HG02981 (cell line): ENCODE measurements around the gene GON4L.
"Not testable (repeated sequence)": the region's sequence is repeated elsewhere in the genome, so short reads cannot be mapped to it uniquely, and the experiment has no call there.

ENCODE experiments used
- ATAC-seq: cut with Tn5 transposase; IDR thresholded peaks from one replicate; pipeline ENCODE4 v1.9.1; 2021; ENCODE audit warnings: mild to moderate bottlenecking, moderate library complexity; ENCODE audit not compliant: unreplicated experiment

Gene GON4L

DNA sequence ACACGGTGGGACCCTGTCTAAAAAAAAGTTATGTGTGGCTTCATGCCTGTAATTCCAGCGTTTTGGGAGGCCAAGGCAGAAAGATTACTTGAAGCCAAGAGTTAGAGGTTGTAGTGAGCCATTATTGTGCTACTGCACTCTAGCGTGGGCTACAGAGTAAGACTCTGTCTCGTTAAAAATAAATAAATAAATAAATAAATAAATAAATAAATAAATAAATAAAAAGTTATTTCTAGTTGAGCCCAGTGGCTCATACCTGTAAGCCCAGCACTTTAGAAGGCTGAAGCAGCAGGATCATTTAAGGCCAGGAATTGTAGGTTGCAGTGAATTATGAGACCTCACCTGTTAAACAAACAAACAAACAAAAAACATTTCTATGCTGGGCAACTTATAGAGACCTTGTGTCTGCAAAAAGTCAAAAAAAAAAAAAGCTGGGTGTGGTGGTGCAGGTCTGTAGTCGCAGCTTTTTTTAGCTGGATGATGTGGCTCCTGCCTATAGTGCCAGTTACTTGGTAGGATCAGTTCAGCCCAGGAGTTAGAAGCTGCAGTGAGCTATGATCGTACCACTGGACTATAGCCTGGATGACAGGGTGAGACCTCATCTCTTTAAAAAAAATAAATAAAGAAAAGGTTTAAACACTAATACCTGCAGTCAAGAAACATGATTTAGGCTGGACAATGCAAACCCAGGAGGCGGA, 25.6 kb downstream of the GON4L start:
- ATAC-seq, result no peak

DNA sequence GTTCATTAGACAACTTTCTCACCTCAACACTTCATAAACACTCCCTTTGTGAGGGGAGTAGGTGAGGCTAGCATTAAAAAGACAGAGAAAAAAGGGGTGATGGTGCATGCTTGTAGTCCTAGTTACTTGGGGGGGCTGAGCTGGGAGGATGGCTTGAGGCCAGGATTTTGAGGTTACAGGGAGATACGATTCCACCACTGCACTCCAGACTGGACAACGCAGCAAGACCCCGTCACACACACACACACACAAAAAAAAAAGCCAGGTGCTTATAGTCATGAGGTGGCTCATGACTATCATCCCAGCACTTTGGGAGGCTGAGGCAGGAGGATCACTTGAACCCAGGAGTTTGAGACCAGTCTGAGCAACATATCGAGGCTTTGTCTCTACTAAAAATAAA, 29.6 kb downstream of the GON4L start:
- no peak for ATAC-seq

DNA sequence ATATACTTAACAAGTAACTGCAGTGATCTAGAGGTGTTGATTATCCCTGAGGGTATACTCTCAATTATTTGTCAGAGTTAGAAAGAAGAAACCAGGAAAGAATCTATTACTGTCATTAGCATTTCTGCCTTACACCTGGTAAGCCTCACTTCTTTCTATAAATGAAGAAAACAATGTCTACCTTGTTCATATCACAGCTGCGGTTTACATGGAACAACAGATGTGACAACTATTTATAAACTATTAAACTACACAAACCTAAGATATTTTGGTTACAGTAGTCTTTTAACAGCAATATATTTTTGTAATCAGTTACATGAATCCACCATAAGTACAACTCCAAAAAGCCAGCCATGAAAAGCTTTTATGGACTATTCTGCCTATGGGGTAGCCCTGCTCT, 40.7 kb downstream of the GON4L start:
- ATAC-seq, result no peak

DNA sequence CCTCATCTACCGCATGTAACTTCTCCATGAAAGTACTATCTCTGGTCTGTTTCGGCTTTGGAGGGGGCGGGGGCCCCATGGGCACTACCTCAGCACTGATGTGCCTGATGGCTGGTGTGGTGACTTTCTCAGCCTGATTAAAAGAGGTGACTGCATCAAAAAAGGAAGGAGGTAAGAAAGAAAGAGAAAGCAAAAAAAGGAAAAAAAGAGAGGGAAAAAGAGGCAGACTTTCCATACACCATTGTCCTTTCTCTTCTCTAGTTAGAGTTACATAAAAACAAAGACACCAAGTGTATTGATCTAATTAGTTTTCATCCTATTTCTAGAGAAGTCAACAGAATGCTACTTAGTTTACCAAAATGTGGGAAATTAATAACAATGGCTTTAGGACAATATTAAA, 43.3 kb downstream of the GON4L start:
- no peak for ATAC-seq

DNA sequence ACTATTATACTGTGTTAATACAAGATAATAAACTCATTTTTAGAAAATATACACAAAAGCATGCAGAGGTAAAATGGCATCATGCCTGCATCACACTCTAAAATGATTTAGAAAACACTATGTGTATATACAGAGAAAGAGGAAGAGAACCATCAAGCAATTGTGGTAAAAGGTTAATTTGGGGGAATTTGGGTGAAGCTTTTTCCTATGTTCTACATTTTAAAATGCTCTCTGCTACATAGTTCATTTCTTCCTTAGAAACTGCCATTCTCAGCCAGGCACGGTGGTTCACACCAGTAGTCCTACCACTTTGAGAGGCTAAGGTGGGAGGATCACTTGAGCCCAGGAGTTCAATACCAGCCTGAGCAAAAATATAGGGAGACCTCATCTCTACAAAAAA, 44.1 kb downstream of the GON4L start:
- ATAC-seq, result no peak

DNA sequence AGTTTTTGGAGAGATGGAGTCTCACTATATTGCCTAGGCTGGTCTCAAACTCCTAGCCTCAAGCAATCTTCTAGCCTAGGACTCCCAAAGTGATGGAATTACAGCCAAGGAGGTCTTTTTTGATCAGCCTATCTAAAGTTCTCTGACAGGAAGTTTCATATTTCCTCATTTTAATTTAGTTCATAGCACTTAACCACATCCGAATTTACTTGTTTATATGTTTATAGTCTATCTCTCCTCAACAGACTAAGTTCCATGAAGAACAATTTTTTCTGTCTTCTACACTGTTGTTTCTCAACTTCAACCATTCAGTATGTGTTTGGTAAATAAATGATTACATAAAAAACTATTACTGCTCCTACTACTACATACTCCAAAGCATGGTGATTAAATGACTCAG, 47.9 kb downstream of the GON4L start:
- ATAC-seq, result no peak

DNA sequence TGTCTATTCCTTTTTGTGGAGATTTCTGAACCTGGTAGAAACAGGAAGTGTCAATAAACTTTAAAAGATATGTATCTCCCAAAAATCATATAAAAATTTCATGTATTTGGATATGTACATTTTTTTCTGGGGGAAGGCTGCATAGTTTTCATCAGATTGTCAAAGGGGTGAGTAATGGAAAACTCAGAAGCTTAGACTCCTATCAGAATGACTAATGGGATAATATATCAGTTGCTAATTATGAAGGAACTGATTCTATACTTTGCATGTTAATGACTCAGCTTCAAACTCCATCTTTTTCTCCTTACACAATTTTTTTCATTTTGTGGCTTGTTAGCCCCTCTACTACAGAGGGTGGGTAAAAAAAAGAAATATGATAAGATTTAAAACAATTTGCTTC, 55.9 kb downstream of the GON4L start:
- ATAC-seq, result no peak

DNA sequence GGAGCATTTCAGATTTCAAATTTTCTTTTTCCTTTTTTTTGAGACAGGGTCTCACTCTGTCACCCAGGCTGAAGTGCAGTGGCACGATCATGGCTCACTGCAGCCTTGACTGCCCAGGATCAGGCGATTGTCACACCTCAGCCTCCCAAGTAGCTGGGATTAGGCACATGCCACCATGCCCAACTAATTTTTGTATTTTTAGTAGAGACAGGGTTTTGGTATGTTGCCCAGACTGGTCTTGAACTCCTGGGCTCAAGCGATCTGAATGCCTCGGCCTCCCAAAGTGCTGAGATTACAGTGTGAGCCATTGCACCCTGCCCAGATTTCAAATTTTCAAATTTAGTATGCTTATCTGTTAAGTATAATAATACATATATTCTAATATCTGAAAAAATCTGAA, 61.4 kb downstream of the GON4L start:
- ATAC-seq, result not testable (repeated sequence)

DNA sequence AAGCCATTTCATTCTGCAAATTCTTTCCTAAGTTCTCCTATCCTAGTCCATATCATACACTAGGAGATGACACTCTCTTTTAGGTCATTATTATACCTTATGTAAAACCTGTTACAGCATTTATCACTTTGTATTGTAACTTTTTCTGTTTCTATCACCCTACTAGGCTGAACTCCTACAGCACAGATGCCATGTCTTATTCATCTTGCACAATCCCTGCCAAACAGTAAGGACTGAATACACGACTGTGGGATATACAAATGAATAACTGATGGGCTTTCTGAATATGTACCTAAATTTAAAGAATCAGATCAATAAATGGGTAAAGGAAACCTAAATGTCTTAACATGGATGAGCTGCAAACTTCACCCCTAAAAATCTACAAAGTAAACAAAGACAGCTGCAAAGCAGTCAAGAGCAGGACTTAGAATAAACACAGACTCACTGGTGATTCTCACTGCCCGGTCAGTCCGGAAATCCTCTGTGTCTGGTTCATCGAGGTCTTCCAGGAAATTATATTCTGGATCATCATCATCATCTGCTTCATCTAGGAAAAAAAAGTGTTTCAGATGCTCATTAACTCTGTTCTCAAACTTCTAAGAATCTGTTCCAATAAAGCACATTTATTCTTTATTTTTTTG, 62.3 kb downstream of the GON4L start:
- ATAC-seq, result no peak

DNA sequence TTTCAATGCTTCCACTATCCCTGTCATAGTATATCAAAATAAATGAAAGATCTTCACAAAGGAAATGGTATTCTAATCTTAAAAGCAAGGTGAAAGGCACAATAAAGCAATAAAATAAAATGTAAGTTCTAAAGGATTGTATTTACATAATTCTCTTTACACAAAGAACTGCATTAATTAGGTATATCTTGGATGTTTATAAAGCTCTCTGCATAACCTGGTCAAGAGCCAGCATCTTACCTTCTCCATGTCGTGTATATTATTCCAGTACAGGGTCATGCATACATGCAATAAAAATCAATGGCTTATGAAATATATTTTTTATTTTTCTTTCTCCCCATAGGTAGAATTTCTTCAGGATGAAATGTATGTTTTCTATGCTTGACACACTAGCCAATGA, 63.8 kb downstream of the GON4L start:
- ATAC-seq, result no peak

DNA sequence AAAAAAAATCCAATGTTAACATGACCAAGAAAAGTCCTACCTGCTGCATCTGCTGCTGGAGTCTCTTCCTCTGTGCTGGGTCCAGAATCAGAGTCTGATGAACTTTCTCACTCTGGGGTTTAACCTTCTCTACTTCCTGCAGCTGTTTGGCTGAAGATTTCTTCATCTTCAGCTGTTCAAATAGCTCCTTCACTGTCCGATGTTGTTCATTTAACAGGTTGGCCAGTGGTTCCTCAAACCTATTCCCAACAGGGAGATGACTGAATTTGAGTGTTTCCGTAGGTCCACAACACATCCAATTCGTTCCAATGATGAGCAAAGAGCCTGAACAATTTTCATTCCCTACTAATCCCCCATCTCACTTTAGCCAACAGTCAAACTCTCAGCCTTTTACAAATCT, 79.4 kb downstream of the GON4L start:
- no peak for ATAC-seq

DNA sequence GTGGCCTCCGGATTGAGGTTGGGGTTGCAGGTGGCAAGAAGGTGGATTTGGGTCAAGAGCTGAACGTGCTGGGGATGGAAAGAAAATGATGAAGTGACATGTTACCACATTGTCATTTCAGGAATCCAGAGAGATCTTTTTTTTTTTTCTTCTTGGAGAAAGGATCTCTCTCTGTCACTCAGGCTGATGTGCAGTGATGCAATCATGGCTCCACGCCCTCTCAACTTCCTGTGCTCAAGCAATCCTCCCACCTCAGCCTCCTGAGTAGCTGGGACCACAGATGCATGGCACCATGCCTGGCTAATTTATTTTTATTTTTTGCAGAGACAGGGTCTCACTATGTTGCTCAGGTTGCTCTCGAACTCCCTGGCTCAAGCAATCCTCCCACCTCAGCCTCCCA, 80.6 kb downstream of the GON4L start:
- no peak for ATAC-seq

DNA sequence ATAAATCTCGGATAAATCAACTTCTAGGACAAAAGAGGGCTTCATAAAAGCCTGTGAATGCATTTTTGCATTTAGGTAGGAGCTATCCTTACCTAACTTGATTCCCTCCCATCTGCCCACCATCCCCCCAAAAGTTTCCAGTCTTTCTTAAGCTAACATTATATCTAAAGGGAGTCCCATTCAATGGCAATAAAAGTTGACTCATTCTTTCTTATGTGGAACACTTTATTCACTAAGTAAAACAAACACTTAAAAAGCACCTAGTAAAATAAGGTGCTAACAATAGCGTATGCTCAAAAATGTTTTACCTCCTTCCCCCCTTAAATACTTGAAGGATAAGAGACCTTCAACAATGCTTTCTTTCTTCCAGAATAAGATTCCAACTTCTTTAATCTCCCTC, 83.8 kb downstream of the GON4L start:
- ATAC-seq, result no peak

DNA sequence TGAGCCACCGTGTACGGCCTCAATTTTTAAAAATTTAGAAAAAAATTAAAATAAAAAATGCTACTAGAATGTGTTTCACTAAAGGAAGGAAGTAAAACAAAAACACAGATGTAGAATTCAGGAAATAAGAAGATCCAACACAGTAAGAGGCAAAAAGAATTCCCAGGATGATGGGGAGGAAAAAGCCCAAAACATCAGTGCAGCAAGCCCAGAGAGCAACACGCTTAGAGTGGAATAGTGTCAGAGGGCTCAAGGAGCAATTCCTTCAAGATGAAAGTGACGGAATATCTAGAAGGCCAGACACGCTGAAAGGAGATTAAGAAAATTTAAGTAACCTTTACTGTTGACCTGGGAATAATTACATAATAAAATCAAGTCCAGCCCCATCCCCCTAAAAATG, 87.8 kb downstream of the GON4L start:
- no peak for ATAC-seq

DNA sequence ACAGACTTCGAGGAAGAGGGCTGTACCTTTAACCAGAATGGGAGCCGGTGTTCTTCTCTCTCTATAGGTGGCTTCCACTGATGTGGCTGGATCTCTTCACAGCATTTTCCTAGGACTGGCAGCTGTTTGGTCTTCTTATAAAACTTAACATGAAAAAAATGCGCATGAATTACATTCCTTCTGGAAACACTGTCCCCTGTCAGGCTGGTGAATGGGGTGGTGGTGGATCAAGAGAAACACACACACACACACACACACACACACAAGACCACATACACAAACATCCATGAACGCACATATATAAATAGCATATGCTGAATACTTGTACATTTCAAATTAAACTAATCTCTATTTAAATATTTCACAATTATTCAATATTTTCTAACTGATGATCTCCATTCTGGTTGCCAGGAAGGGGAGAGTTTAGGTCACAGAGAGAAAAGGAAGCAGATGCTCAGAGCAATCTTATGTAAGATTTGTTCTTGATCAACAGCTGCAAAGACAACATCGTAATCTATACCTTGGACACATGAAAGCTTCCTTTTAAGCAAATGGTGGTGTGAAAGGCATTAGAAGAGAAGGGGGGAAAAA, 89.5 kb downstream of the GON4L start:
- ATAC-seq, result not testable (repeated sequence)

DNA sequence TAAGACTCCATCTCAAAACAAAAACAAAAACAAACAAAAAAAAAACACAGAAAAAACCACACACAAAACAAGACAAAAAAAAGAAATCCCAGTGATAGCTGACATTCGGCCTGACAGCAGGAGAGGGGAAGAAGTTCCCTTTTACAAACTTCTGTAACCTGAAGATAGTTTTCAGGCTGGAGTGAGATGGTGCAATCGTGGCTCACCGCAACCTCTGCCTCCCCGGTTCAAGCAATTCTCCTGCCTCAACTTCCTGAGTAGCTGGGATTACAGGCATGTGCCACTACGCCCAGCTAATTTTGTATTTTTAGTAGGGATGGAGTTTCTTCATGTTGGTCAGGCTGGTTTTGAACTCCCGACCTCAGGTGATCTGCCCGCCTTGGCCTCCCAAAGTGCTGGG, 93.0 kb downstream of the GON4L start:
- ATAC-seq, result not testable (repeated sequence)

DNA sequence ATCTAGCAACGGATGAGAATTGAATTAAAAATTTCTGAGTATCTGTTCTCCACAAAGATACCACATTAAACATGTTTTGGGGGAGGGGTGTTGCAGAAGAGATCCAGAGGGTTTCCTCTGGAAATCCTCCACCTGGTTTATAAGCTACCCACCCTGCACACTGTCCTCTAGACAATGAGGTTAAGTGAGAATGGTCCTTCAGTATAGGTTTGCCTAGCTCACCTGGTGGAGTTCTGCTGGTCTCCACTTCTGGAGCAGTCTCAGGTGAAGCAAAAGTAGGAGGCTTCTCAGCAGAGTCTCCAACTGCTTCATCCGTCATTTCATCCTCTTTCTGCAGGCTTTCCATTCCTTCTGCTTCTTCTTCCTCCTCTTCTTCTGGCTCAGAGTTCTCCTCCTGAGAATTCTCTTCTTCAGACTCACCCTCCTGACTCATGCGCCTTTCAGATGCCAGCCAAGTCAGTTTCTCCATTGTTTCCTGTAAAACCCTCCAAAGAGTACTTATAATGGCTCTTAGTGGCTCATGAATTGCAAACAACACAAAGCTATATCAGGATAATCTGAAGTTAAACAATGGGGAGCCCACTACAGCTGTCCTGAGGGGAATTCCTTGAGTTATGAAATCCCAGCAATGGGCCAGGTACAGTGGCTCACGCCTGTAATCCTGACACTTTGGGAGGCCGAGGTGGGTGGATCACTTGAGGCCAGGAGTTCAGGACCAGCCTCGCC, 93.8 kb downstream of the GON4L start:
- not testable (repeated sequence) for ATAC-seq

DNA sequence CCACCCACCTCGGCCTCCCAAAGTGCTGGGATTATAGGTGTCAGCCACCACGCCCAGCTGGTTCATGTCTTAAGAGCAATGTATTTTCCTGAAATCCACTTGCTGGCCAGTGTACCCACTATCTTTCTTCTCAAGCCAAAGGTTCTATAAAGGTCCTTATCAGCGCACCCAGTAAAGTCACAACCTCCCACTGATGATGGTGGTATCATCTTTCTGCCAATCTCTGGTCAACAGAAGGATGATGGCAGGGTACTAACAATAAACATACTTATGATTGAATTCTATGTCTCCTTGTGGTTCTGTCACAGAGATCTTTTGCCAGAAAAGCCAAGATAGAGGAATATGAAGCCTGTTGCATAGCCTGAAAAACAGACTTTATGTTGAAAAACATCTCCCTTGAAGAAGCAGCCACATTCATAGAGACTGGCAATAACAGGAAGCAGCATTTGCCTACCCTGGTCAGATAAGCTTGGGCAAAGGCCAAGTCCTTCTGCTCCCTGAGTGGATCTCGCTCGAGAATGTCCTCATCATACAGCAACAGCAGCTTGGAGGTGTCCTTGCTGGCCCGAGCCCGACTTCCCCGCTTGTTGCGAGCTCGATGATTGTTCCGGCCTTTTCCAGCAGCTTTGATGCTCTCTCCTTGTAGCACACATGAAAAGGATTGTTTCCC, 95.1 kb downstream of the GON4L start:
- ATAC-seq, result no peak

DNA sequence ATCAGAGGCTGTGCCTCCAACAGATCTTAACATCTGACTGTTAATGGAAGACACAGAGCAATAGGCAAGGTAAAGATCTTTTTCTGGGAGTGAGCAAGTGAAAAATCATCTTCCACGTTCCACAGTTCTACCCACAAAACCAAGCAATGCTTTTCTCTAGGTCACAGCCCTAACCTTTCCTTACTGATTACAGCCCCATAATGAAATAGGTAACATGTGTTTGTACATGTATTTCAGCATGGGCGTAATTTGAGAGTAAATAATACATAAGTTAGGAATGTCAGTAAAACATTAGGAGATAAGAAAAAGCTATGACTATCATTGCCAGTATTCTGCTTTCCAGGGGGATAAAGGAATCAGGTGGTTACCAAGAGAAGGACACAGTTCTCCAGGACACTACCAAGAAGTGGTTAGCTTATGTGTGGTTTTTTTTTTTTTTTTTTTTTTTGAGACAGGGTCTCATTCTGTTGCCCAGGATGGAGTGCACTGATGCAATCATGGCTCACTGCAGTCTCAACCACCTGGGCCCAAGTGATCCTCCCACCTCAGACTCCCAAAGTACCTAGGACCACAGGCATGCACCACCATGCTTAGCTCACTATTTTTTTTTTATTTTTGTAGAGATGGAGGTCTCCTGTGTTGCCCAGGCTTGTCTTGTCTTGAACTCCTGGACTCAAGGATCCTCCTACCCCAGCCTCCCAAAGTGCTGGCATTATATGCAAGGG, 96.1 kb downstream of the GON4L start:
- no peak for ATAC-seq

DNA sequence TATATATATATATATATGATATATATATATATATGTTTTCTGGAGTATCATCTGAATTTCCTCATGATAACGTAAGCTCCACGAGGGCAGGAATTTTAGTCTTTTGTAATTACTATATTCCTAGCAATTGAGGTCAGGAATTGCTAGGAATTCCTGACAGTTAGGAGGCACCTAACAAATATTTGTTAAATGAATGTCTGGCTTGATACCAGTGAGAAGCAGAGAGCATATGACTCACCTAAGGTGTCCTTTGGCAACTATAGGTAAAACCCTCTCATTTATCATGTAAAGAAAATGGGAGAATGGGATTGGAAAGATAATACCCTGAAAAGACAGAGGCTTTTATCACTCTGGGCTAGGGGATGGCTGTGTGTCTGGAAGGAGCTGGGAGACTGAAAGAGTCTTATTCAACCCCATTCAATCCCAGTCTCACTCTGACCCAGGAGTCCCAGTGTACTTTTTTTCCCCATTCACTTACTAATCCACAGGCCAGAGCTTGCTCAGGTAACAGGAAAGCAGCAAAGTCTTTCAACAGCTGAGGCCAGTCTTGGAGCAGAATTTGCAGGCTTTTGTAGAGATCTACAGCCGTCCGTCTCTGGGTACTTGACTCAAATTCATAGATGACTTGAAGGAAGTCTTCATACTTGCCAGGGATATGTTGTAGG, 96.9 kb downstream of the GON4L start:
- no peak for ATAC-seq
